ENCODE measurements around the gene POLA1. TPM values are rescaled to one million over a fixed set of nuclear protein-coding genes. Genes with fewer than 3 reads are reported as not detected.

Gene POLA1
- polyA plus RNA-seq, 1 donor from 2014 or later = 5.8 TPM

GRCh38 chrX:24858004-24858746, 164.5 kb downstream of the POLA1 start:
- Histone ChIP-seq H2AFZ (ENCODE audit: low read depth, low read length) (no peak overlapping the region), H3K9me3 (ENCODE audit: low read length) (no peaks in the 10 kb centered on the region), H3K9me2 (ENCODE audit: insufficient read depth, low read length) (no peaks in the 10 kb centered on the region), H3K27ac (ENCODE audit: low read length) (no peak overlapping the region), H3K4me3 (ENCODE audit: low read length) (no peak overlapping the region), H3K27me3 (ENCODE audit: insufficient read depth, low read depth, low read length) (no peaks in the 10 kb centered on the region), H3K4me2 (ENCODE audit: low read length) (no peak overlapping the region), H3K36me3 (ENCODE audit: insufficient read depth, low read length) (no peaks in the 10 kb centered on the region), H3K79me2 (replicated peaks; ENCODE audit: insufficient read depth, low read length) (no peaks in the 10 kb centered on the region), H3F3A (ENCODE audit: insufficient read depth, low read length, poor library complexity, severe bottlenecking) (no peaks in the 10 kb centered on the region), H3K9ac (ENCODE audit: low read length) (no peak overlapping the region), H4K20me1 (ENCODE audit: insufficient read depth) (no peaks in the 10 kb centered on the region)
- TF ChIP-seq CTCF (IDR thresholded peaks at IDR 0.05; ENCODE audit: poor library complexity, severe bottlenecking) = no peak
- TF ChIP-seq REST (IDR thresholded peaks at IDR 0.05; ENCODE audit: borderline replicate concordance) = no peak
- TF ChIP-seq RAD21 (conservative IDR thresholded peaks at IDR 0.05) = no peak
- TF ChIP-seq EZH2 (IDR thresholded peaks at IDR 0.05; ENCODE audit: borderline replicate concordance, insufficient read depth, low read length, poor library complexity, severe bottlenecking) = no peak
- no peak for TF ChIP-seq MXI1 (conservative IDR thresholded peaks at IDR 0.05; ENCODE audit: poor library complexity, severe bottlenecking)

GRCh38 chrX:24859211-24859841, 165.6 kb downstream of the POLA1 start:
- no peak overlapping the region for H3K4me2 ChIP-seq (ENCODE audit: low read length)
- no peaks in the 10 kb centered on the region for H4K20me1 ChIP-seq (ENCODE audit: insufficient read depth)
- H3K4me3 ChIP-seq (ENCODE audit: low read length) = no peak overlapping the region
- TF ChIP-seq EP300 (conservative IDR thresholded peaks at IDR 0.05; ENCODE audit: poor library complexity, severe bottlenecking) (no peak), CTCF (IDR thresholded peaks at IDR 0.05; ENCODE audit: poor library complexity, severe bottlenecking) (no peak), POLR2AphosphoS5 (IDR thresholded peaks at IDR 0.05) (no peak), MXI1 (conservative IDR thresholded peaks at IDR 0.05; ENCODE audit: poor library complexity, severe bottlenecking) (no peak), TAF1 (IDR thresholded peaks at IDR 0.05; ENCODE audit: low read depth) (no peak), SMC3 (conservative IDR thresholded peaks at IDR 0.05; ENCODE audit: poor library complexity) (no peak), REST (IDR thresholded peaks at IDR 0.05; ENCODE audit: borderline replicate concordance) (no peak), RAD21 (conservative IDR thresholded peaks at IDR 0.05) (no peak), EZH2 (IDR thresholded peaks at IDR 0.05; ENCODE audit: borderline replicate concordance, insufficient read depth, low read length, poor library complexity, severe bottlenecking) (no peak)
- no peaks in the 10 kb centered on the region for H3F3A ChIP-seq (ENCODE audit: insufficient read depth, low read length, poor library complexity, severe bottlenecking)
- no peaks in the 10 kb centered on the region for H3K9me2 ChIP-seq (ENCODE audit: insufficient read depth, low read length)
- no peak overlapping the region for H2AFZ ChIP-seq (ENCODE audit: low read depth, low read length)
- H3K9me3 ChIP-seq (ENCODE audit: low read length) = no peaks in the 10 kb centered on the region
- H3K27me3 ChIP-seq (ENCODE audit: insufficient read depth, low read depth, low read length) = no peaks in the 10 kb centered on the region
- H3K79me2 ChIP-seq (replicated peaks; ENCODE audit: insufficient read depth, low read length) = no peaks in the 10 kb centered on the region
- no peaks in the 10 kb centered on the region for H3K36me3 ChIP-seq (ENCODE audit: insufficient read depth, low read length)
- H3K27ac ChIP-seq (ENCODE audit: low read length) = no peak overlapping the region
- H3K9ac ChIP-seq (ENCODE audit: low read length) = no peak overlapping the region
